Stimulated activated CD8-positive, alpha-beta memory T cell treated with anti-CD3 and anti-CD28 coated beads, Interleukin-15, amount 100 ng/mL, for 4 hours (primary cell): ENCODE measurements around the gene PSAT1.

Experiments used
- DNase-seq, 2 donors: peaks; one replicate each; pipeline ENCODE4 v3.0.0-alpha.2; 2020; ENCODE audit warnings: low read depth in 2 of 2

PSAT1 gene

GRCh38 chr9:78365748-78366697, 69.1 kb downstream of the PSAT1 start:
- no peak for DNase-seq

- DNase-seq, result no peak
Observed at GRCh38 chr9:78366827-78367226, 69.9 kb downstream of the PSAT1 start.

- no peak for DNase-seq
Observed at GRCh38 chr9:78368236-78368635, 71.3 kb downstream of the PSAT1 start.

- DNase-seq, result peak; percentile 1 to 8
Observed at GRCh38 chr9:78369639-78370219, 72.8 kb downstream of the PSAT1 start.

- DNase-seq, result no peak
Observed at GRCh38 chr9:78370991-78371390, 74.1 kb downstream of the PSAT1 start.

GRCh38 chr9:78371981-78372380, 75.1 kb downstream of the PSAT1 start:
- no peak for DNase-seq
